Measurements from ENCODE around the gene PDAP1. TPM values are rescaled to one million over a fixed set of nuclear protein-coding genes. Genes with fewer than 3 reads are reported as not detected.
"Not testable (repeated sequence)": the region's sequence is repeated elsewhere in the genome, so short reads cannot be mapped to it uniquely, and the experiment has no call there.

PDAP1 gene
- total and polyA plus RNA-seq, 7 experiments from 2014 or later = 38.4 to 104 (median 43.4) TPM

- ChIA-PET CTCF (interaction anchor here (0.6 to 1.0 kb wide), 6 partner anchors 11 to 553 kb away, joined by 3 to 5 read pairs (median 4); no protein-coding TSS in a partner anchor), POLR2A (interaction anchor here (0.6 kb wide), 1 partner anchor 191 kb away, joined by 4 read pairs; no protein-coding TSS in a partner anchor)
- DNase-seq (no peak), ATAC-seq (no peak)
- Mint-ChIP-seq H3K36me3 (peaks cover 0 to 13% (median 8%) of the 10 kb centered on the region in 5 donors), H3K9me3 (no peaks in the 10 kb centered on the region), H3K27me3 (no peaks in the 10 kb centered on the region), H3K4me3 (no peak overlapping the region), H3K27ac (peak overlapping the region in 1 of 9 donors; percentile 45), H3K4me1 (peaks cover 0 to 4% (median 0%) of the 10 kb centered on the region in 7 donors)
- no peak overlapping the region for H3K27ac ChIP-seq (ENCODE audit: low read depth, low read length)
- peaks cover 16 to 81% (median 18%) of the 10 kb centered on the region in 3 experiments for H3K36me3 ChIP-seq (ENCODE audit: control insufficient read depth in 2 of 3, insufficient read depth in 3 of 3, low read length in 3 of 3)
- intact Hi-C loops (cut with micrococcal nuclease) = no loop called here
- H3K9me3 ChIP-seq (ENCODE audit: control insufficient read depth in 2 of 3, low read length in 3 of 3) = no peaks in the 10 kb centered on the region
- no peak overlapping the region for H3K4me3 ChIP-seq (ENCODE audit: low read length)
- no peaks in the 10 kb centered on the region for H3K27me3 ChIP-seq (ENCODE audit: control insufficient read depth in 2 of 2, insufficient read depth in 2 of 2, low read length in 2 of 2)
- H3K4me1 ChIP-seq (ENCODE audit: control insufficient read depth in 2 of 2, insufficient read depth in 2 of 2, low read length in 2 of 2) = no peaks in the 10 kb centered on the region
Measured at GRCh38 chr7:99363286-99363685, 45.1 kb downstream of the PDAP1 start.

DNA sequence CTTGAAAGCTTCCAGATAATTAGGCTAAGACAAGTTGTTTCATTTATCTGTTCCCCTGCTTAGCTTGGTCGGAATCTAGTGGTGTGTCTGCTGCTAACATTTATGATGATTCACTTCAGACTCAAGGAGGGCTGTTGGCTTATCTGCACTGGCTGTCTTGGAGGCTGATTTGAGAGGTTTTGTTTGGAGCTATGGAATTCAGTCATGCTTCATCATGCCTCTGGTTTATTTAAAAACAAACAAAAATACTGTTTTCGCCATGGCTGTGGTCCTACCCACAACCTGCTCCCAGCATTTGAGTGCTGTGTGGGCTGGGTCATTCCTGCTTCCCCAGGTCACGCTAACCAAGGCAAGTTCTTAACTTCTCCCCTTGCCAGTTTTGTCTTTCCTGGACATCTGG lies 45.6 kb downstream of the PDAP1 start:
- POLR2A ChIA-PET = interaction anchor here (0.6 kb wide), 1 partner anchor 450 kb away, joined by 5 read pairs; no protein-coding TSS in a partner anchor
- CTCF ChIA-PET = interaction anchor here (0.6 to 1.0 kb wide), 6 partner anchors 10 to 553 kb away, joined by 3 to 8 read pairs (median 4); no protein-coding TSS in a partner anchor
- ATAC-seq (no peak), DNase-seq (no peak)
- Mint-ChIP-seq H3K4me1 (peaks cover 0 to 4% (median 0%) of the 10 kb centered on the region in 7 donors), H3K9me3 (no peaks in the 10 kb centered on the region), H3K27ac (peak overlapping the region in 2 of 9 donors; percentile 9 to 25), H3K4me3 (no peak overlapping the region), H3K27me3 (no peaks in the 10 kb centered on the region), H3K36me3 (peaks cover 3 to 17% (median 10%) of the 10 kb centered on the region in 5 donors)
- Histone ChIP-seq H3K4me1 (ENCODE audit: control insufficient read depth in 2 of 2, insufficient read depth in 2 of 2, low read length in 2 of 2) (no peaks in the 10 kb centered on the region), H3K27ac (ENCODE audit: low read depth, low read length) (no peak overlapping the region), H3K4me3 (ENCODE audit: low read length) (no peak overlapping the region), H3K36me3 (ENCODE audit: control insufficient read depth in 2 of 3, insufficient read depth in 3 of 3, low read length in 3 of 3) (peaks cover 20 to 86% (median 20%) of the 10 kb centered on the region in 3 experiments), H3K27me3 (ENCODE audit: control insufficient read depth in 2 of 2, insufficient read depth in 2 of 2, low read length in 2 of 2) (no peaks in the 10 kb centered on the region), H3K9me3 (ENCODE audit: control insufficient read depth in 2 of 3, low read length in 3 of 3) (no peaks in the 10 kb centered on the region)
- intact Hi-C loops (cut with micrococcal nuclease) = no loop called here

- H3K4me3 ChIP-seq (ENCODE audit: low read length) = no peak overlapping the region
- no peaks in the 10 kb centered on the region for H3K4me1 ChIP-seq (ENCODE audit: control insufficient read depth in 2 of 2, insufficient read depth in 2 of 2, low read length in 2 of 2)
- Mint-ChIP-seq H3K9me3 (no peaks in the 10 kb centered on the region), H3K36me3 (peaks cover 7 to 22% (median 18%) of the 10 kb centered on the region in 5 donors), H3K4me1 (peaks cover 0 to 2% (median 0%) of the 10 kb centered on the region in 7 donors), H3K27me3 (no peaks in the 10 kb centered on the region), H3K27ac (peak overlapping the region in 1 of 9 donors; percentile 10), H3K4me3 (no peak overlapping the region)
- ATAC-seq = no peak
- intact Hi-C loops (cut with micrococcal nuclease) = no loop called here
- POLR2A ChIA-PET = interaction anchor here (0.6 to 0.7 kb wide), 2 partner anchors 89 to 304 kb away, joined by 3 to 4 read pairs; no protein-coding TSS in a partner anchor
- DNase-seq = no peak
- no peaks in the 10 kb centered on the region for H3K27me3 ChIP-seq (ENCODE audit: control insufficient read depth in 2 of 2, insufficient read depth in 2 of 2, low read length in 2 of 2)
- no peaks in the 10 kb centered on the region for H3K9me3 ChIP-seq (ENCODE audit: control insufficient read depth in 2 of 3, low read length in 3 of 3)
- H3K27ac ChIP-seq (ENCODE audit: low read depth, low read length) = no peak overlapping the region
- peaks cover 14 to 85% (median 21%) of the 10 kb centered on the region in 3 experiments for H3K36me3 ChIP-seq (ENCODE audit: control insufficient read depth in 2 of 3, insufficient read depth in 3 of 3, low read length in 3 of 3)
- CTCF ChIA-PET = interaction anchor here (0.6 to 1.2 kb wide), 2 partner anchors 50 to 1168 kb away, joined by 3 to 8 read pairs; no protein-coding TSS in a partner anchor
Measured at GRCh38 chr7:99359465-99360154, 48.8 kb downstream of the PDAP1 start.

GRCh38 chr7:99358521-99358920 lies 49.9 kb downstream of the PDAP1 start:
- ATAC-seq; H3K9me3 ChIP-seq (ENCODE audit: control insufficient read depth in 2 of 3, low read length in 3 of 3); H3K27ac Mint-ChIP-seq; H3K4me3 ChIP-seq (ENCODE audit: low read length); DNase-seq; H3K4me1 Mint-ChIP-seq; intact Hi-C loops (cut with micrococcal nuclease); H3K27ac ChIP-seq (ENCODE audit: low read depth, low read length); H3K27me3 Mint-ChIP-seq; CTCF ChIA-PET; H3K4me3 Mint-ChIP-seq; H3K9me3 Mint-ChIP-seq; H3K27me3 ChIP-seq (ENCODE audit: control insufficient read depth in 2 of 2, insufficient read depth in 2 of 2, low read length in 2 of 2); H3K4me1 ChIP-seq (ENCODE audit: control insufficient read depth in 2 of 2, insufficient read depth in 2 of 2, low read length in 2 of 2): not testable (repeated sequence)
- peaks cover 17 to 85% (median 17%) of the 10 kb centered on the region in 3 experiments for H3K36me3 ChIP-seq (ENCODE audit: control insufficient read depth in 2 of 3, insufficient read depth in 3 of 3, low read length in 3 of 3)
- H3K36me3 Mint-ChIP-seq = peaks cover 7 to 20% (median 15%) of the 10 kb centered on the region in 5 donors
- POLR2A ChIA-PET = interaction anchor here (0.7 kb wide), 1 partner anchor 90 kb away, joined by 4 read pairs; no protein-coding TSS in a partner anchor

GRCh38 chr7:99357701-99358490 lies 50.5 kb downstream of the PDAP1 start:
- no peak for ATAC-seq
- intact Hi-C loops (cut with micrococcal nuclease) = no loop called here

GRCh38 chr7:99355098-99355497 lies 53.3 kb downstream of the PDAP1 start:
- ATAC-seq = no peak
- Histone ChIP-seq H3K27ac (ENCODE audit: low read depth, low read length) (no peak overlapping the region), H3K4me1 (ENCODE audit: control insufficient read depth in 2 of 2, insufficient read depth in 2 of 2, low read length in 2 of 2) (no peaks in the 10 kb centered on the region), H3K36me3 (ENCODE audit: control insufficient read depth in 2 of 3, insufficient read depth in 3 of 3, low read length in 3 of 3) (peaks cover 8 to 78% (median 26%) of the 10 kb centered on the region in 3 experiments), H3K9me3 (ENCODE audit: control insufficient read depth in 2 of 3, low read length in 3 of 3) (no peaks in the 10 kb centered on the region), H3K27me3 (ENCODE audit: control insufficient read depth in 2 of 2, insufficient read depth in 2 of 2, low read length in 2 of 2) (no peaks in the 10 kb centered on the region), H3K4me3 (ENCODE audit: low read length) (no peak overlapping the region)
- ChIA-PET CTCF (no interaction called here), POLR2A (no interaction called here)
- Mint-ChIP-seq H3K27me3 (no peaks in the 10 kb centered on the region), H3K4me1 (peaks cover 0 to under 1% (median 0%) of the 10 kb centered on the region in 7 donors), H3K4me3 (no peak overlapping the region), H3K27ac (no peak overlapping the region), H3K9me3 (no peaks in the 10 kb centered on the region), H3K36me3 (peaks cover 7 to 29% (median 17%) of the 10 kb centered on the region in 5 donors)
- intact Hi-C loops (cut with micrococcal nuclease) = no loop called here
- no peak for DNase-seq

More at GRCh38 chr7:99357701-99358490, 50.5 kb downstream of the PDAP1 start:
- Histone ChIP-seq H3K36me3 (ENCODE audit: control insufficient read depth in 2 of 3, insufficient read depth in 3 of 3, low read length in 3 of 3) (peaks cover 11 to 80% (median 17%) of the 10 kb centered on the region in 3 experiments), H3K4me1 (ENCODE audit: control insufficient read depth in 2 of 2, insufficient read depth in 2 of 2, low read length in 2 of 2) (no peaks in the 10 kb centered on the region), H3K4me3 (ENCODE audit: low read length) (no peak overlapping the region), H3K9me3 (ENCODE audit: control insufficient read depth in 2 of 3, low read length in 3 of 3) (no peaks in the 10 kb centered on the region), H3K27me3 (ENCODE audit: control insufficient read depth in 2 of 2, insufficient read depth in 2 of 2, low read length in 2 of 2) (no peaks in the 10 kb centered on the region), H3K27ac (ENCODE audit: low read depth, low read length) (no peak overlapping the region)
- H3K9me3 Mint-ChIP-seq = no peaks in the 10 kb centered on the region
- peak overlapping the region in 1 of 9 donors; percentile 72 for H3K27ac Mint-ChIP-seq
- ChIA-PET POLR2A (no interaction called here), CTCF (interaction anchor here (1.1 kb wide), 1 partner anchor 478 kb away, joined by 3 read pairs; no protein-coding TSS in a partner anchor)
- H3K4me1 Mint-ChIP-seq = no peaks in the 10 kb centered on the region
- no peak overlapping the region for H3K4me3 Mint-ChIP-seq
- peaks cover 5 to 19% (median 14%) of the 10 kb centered on the region in 5 donors for H3K36me3 Mint-ChIP-seq
- no peaks in the 10 kb centered on the region for H3K27me3 Mint-ChIP-seq
- DNase-seq = no peak
